ENCODE measurements around the gene RNF168.

DNA sequence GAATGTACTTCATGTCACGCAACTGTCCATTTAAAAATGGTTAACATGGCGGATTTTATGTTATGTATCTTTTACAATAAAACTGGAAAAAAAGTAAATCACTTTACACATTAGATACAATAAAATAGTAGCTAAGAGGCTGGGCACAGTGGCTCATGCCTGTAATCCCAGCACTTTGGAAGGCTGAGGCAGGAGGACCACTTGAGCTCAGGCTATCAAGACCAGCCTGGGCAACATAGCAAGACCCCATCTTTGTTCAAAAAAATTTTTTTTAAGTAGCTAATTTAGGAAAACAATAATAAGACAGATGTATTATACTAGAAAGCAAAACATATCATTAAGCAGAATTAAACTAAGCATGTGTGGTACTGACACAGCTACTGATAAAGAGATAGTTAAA is 11.5 kb downstream of the RNF168 start:
- TF ChIP-seq, protein P1, sequence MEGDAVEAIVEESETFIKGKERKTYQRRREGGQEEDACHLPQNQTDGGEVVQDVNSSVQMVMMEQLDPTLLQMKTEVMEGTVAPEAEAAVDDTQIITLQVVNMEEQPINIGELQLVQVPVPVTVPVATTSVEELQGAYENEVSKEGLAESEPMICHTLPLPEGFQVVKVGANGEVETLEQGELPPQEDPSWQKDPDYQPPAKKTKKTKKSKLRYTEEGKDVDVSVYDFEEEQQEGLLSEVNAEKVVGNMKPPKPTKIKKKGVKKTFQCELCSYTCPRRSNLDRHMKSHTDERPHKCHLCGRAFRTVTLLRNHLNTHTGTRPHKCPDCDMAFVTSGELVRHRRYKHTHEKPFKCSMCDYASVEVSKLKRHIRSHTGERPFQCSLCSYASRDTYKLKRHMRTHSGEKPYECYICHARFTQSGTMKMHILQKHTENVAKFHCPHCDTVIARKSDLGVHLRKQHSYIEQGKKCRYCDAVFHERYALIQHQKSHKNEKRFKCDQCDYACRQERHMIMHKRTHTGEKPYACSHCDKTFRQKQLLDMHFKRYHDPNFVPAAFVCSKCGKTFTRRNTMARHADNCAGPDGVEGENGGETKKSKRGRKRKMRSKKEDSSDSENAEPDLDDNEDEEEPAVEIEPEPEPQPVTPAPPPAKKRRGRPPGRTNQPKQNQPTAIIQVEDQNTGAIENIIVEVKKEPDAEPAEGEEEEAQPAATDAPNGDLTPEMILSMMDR (IDR thresholded peaks at IDR 0.05), result no peak
- TF ChIP-seq POLR2A (IDR thresholded peaks at IDR 0.05), result no peak
